Sigmoid colon (tissue), 7 donors: Measurements from ENCODE around the gene TCERG1. TPM values are rescaled to one million over a fixed set of nuclear protein-coding genes. Genes with fewer than 3 reads are reported as not detected.

Experiments used
- DNase-seq: peaks from one replicate; pipeline ENCODE4 v3.0.0-alpha.2; 2019
- H3K27ac ChIP-seq, 4 donors: fragments of 200-600 bp; sonication (generic); one replicate each; pipeline ENCODE4 v1.5.1; 2016 to 2019; ENCODE audit warnings: mild to moderate bottlenecking in 1 of 4
- H3K27me3 ChIP-seq, 3 donors: fragments of 200-600 bp; sonication (generic); one replicate each; pipeline ENCODE4 v1.5.1; 2019; ENCODE audit warnings: mild to moderate bottlenecking in 1 of 3
- H3K36me3 ChIP-seq, 4 donors: fragments of 200-600 bp; sonication (generic); one replicate each; pipeline ENCODE4 v1.5.1; 2016 to 2019
- H3K4me1 ChIP-seq, 4 donors: fragments of 200-600 bp; sonication (generic); one replicate each; pipeline ENCODE4 v1.5.1; 2017 to 2019
- H3K4me3 ChIP-seq, 4 donors: fragments of 200-600 bp; sonication (generic); one replicate each; pipeline ENCODE4 v1.5.1; 2017 to 2019; ENCODE audit warnings: mild to moderate bottlenecking in 2 of 4, moderate library complexity in 1 of 4
- H3K9me3 ChIP-seq, 4 donors: fragments of 200-600 bp in 3 of 4; sonication (generic) in 3 of 4; one replicate each; pipeline versions ENCODE4 v1.5.1 to v1.6.1; 2013 to 2019
- CTCF ChIP-seq, 4 experiments: fragments of 450-650 bp in 3 of 4; fragments of 200-600 bp in 1 of 4; IDR thresholded peaks; one replicate each; pipeline ENCODE4 v1.5.1; 2016 to 2019; ENCODE audit warnings: antibody characterized with exemption in 4 of 4, mild to moderate bottlenecking in 3 of 4, moderate library complexity in 2 of 4
- EP300 ChIP-seq, 4 donors: sonication (generic); formaldehyde crosslinking; IDR thresholded peaks; one replicate each; pipeline ENCODE4 v1.6.1; 2017; ENCODE audit warnings: antibody characterized with exemption in 4 of 4
- POLR2A ChIP-seq, 2 donors: fragments of 450-650 bp; IDR thresholded peaks; one replicate each; pipeline ENCODE4 v1.6.1; 2016; ENCODE audit warnings: antibody characterized with exemption in 2 of 2, mild to moderate bottlenecking in 2 of 2, moderate library complexity in 2 of 2
- POLR2AphosphoS5 ChIP-seq, 4 donors: sonication (generic); formaldehyde crosslinking; IDR thresholded peaks; one replicate each; pipeline ENCODE4 v1.6.1; 2017; ENCODE audit warnings: antibody characterized with exemption in 4 of 4
- WGBS, 2 donors: extraction: QIAGEN DNeasy Blood & Tissue Kit; methylation state at CpG; one replicate each; pipeline ENCODE4 v1.1.7; 2013; 5-methylcytosine and 5-hydroxymethylcytosine counted together
- intact Hi-C: fragments of 100-400 bp; cut with DNase I; formaldehyde crosslinking; loops from one replicate; pipeline ENCODE4 v1.15.1; 2023
- polyA plus RNA-seq, 3 donors: library from polyadenylated mRNA; stranded (reverse); fragments of 200-250 nt; gene quantifications; one replicate each; pipeline ENCODE4 v1.2.3, GENCODE V29; 2013
- total RNA-seq, 4 donors: library from RNA; depleted of rRNA; stranded (reverse); fragments of >200 nt; gene quantifications; one replicate each; pipeline ENCODE4 v1.1.0, GENCODE V29; 2016
- donor health status: healthy with polysubstance abuse.
- donor health status: Bipolar disorder and iron deficiency.
- donor health status: healthy.

Gene TCERG1
- total and polyA plus RNA-seq, 7 donors = 10.2 to 67.3 (median 37.9) TPM

DNA sequence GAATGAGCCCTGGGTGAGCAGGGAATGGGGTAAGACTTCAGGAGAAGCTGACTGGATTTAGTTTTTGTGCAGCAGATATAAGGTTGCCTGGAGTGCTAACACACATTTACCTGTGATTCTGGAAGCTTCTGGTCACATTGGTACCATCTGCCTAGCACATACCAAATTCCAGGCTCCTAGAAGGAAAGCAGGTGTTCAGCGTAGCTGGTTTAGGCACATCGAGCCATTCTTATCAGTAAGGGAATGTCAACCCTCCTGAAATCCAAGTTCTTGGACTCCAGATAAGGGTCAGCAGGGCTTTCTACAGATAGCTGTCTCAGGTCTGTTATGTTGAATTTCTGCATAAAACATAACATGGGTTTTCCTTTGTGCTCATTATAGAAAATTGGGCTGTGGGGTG is 10.3 kb downstream of the TCERG1 start:
- Histone ChIP-seq H3K4me1 (peaks cover 0 to 8% (median 0%) of the 10 kb centered on the region in 4 donors), H3K4me3 (no peak overlapping the region), H3K27ac (no peak overlapping the region), H3K36me3 (peaks cover 20 to 77% (median 27%) of the 10 kb centered on the region in 4 donors), H3K9me3 (no peaks in the 10 kb centered on the region), H3K27me3 (no peaks in the 10 kb centered on the region)
- intact Hi-C loops = no loop called here
- TF ChIP-seq POLR2A (IDR thresholded peaks at IDR 0.05) (no peak), POLR2AphosphoS5 (IDR thresholded peaks at IDR 0.05) (no peak), EP300 (IDR thresholded peaks at IDR 0.05) (no peak), CTCF (IDR thresholded peaks at IDR 0.05) (no peak)
- no peak for DNase-seq
- WGBS, 2 donors = 79 to 90% methylated on average over 2 of the region's 2 CpGs

- Histone ChIP-seq H3K9me3 (no peaks in the 10 kb centered on the region), H3K36me3 (peaks cover 20 to 90% (median 30%) of the 10 kb centered on the region in 4 donors), H3K4me3 (no peak overlapping the region), H3K27ac (no peak overlapping the region), H3K4me1 (no peaks in the 10 kb centered on the region), H3K27me3 (no peaks in the 10 kb centered on the region)
- intact Hi-C loops = no loop called here
- DNase-seq = no peak
- 97% methylated on average over 5 of the region's 5 CpGs for WGBS, 2 donors
- no peak for TF ChIP-seq CTCF (IDR thresholded peaks at IDR 0.05)
- no peak for TF ChIP-seq POLR2AphosphoS5 (IDR thresholded peaks at IDR 0.05)
- TF ChIP-seq POLR2A (IDR thresholded peaks at IDR 0.05) = no peak
- TF ChIP-seq EP300 (IDR thresholded peaks at IDR 0.05) = no peak
Observed at GRCh38 chr5:146458894-146459293, 11.8 kb downstream of the TCERG1 start.

GRCh38 chr5:146461319-146461718 is 14.2 kb downstream of the TCERG1 start:
- intact Hi-C loops = no loop called here
- H3K27ac ChIP-seq = no peak overlapping the region
- WGBS, 2 donors = 16 to 60% methylated on average over 1 of the region's 1 CpG
- H3K4me3 ChIP-seq = no peak overlapping the region
- TF ChIP-seq CTCF (IDR thresholded peaks at IDR 0.05) (no peak), POLR2A (IDR thresholded peaks at IDR 0.05) (no peak), POLR2AphosphoS5 (IDR thresholded peaks at IDR 0.05) (no peak), EP300 (IDR thresholded peaks at IDR 0.05) (no peak)
- H3K27me3 ChIP-seq = no peaks in the 10 kb centered on the region
- peaks cover 20 to 95% (median 32%) of the 10 kb centered on the region in 4 donors for H3K36me3 ChIP-seq
- no peak for DNase-seq
- H3K9me3 ChIP-seq = no peaks in the 10 kb centered on the region
- no peaks in the 10 kb centered on the region for H3K4me1 ChIP-seq

- TF ChIP-seq POLR2A (IDR thresholded peaks at IDR 0.05) = no peak
- TF ChIP-seq CTCF (IDR thresholded peaks at IDR 0.05) = no peak
- no peak for TF ChIP-seq EP300 (IDR thresholded peaks at IDR 0.05)
- TF ChIP-seq POLR2AphosphoS5 (IDR thresholded peaks at IDR 0.05) = no peak
- Histone ChIP-seq H3K36me3 (peaks cover 13 to 78% (median 22%) of the 10 kb centered on the region in 4 donors), H3K27ac (no peak overlapping the region), H3K4me3 (no peak overlapping the region), H3K27me3 (no peaks in the 10 kb centered on the region), H3K4me1 (peaks cover 0 to 5% (median 0%) of the 10 kb centered on the region in 4 donors), H3K9me3 (no peaks in the 10 kb centered on the region)
- WGBS, 2 donors = 20 to 64% methylated on average over 6 of the region's 6 CpGs
- no peak for DNase-seq
- intact Hi-C loops = no loop called here
Observed at GRCh38 chr5:146463446-146463845, 16.3 kb downstream of the TCERG1 start.
